ENCODE data around the gene PARD3B. TPM values are rescaled to one million over a fixed set of nuclear protein-coding genes. Genes with fewer than 3 reads are reported as not detected.

The PARD3B gene
- total and polyA plus RNA-seq, 2 of the 13 experiments (the other 11 are each of a cell fraction or from before 2014, with no cell fraction given), result 0.71 to 2.3 TPM

- no peak for TF ChIP-seq IKZF5 (CRISPR knock-in tag; IDR thresholded peaks at IDR 0.05)
- TF ChIP-seq THAP9 (CRISPR knock-in tag; IDR thresholded peaks at IDR 0.05; ENCODE audit: borderline replicate concordance), result no peak
- no peak for TF ChIP-seq ZNF235 (CRISPR knock-in tag; IDR thresholded peaks at IDR 0.05; ENCODE audit: borderline replicate concordance)
- TF ChIP-seq PRDM15 (CRISPR knock-in tag; IDR thresholded peaks at IDR 0.05), result no peak
- no peak for TF ChIP-seq SMARCE1 (IDR thresholded peaks at IDR 0.05; ENCODE audit: borderline replicate concordance)
- TF ChIP-seq MAFG (CRISPR knock-in tag; IDR thresholded peaks at IDR 0.05), result no peak
- no peak for TF ChIP-seq ZBTB44 (CRISPR knock-in tag; IDR thresholded peaks at IDR 0.05)
- TF ChIP-seq JARID2 (CRISPR knock-in tag; IDR thresholded peaks at IDR 0.05; ENCODE audit: insufficient replicate concordance), result no peak
- no peak for TF ChIP-seq BCL3 (CRISPR knock-in tag; IDR thresholded peaks at IDR 0.05)
- no peak for TF ChIP-seq BORCS8-MEF2B (CRISPR knock-in tag; IDR thresholded peaks at IDR 0.05)
- no peak for TF ChIP-seq KLF15 (CRISPR knock-in tag; IDR thresholded peaks at IDR 0.05; ENCODE audit: borderline replicate concordance)
- no peak for TF ChIP-seq DBP (CRISPR knock-in tag; IDR thresholded peaks at IDR 0.05; ENCODE audit: not compliant biosample characterization)
- no peak for TF ChIP-seq MTF1 (CRISPR knock-in tag; IDR thresholded peaks at IDR 0.05)
- TF ChIP-seq RBM22 (optimal IDR thresholded peaks at IDR 0.05; ENCODE audit: low read length), result no peak
- no peak for TF ChIP-seq SNRNP70 (IDR thresholded peaks at IDR 0.05; ENCODE audit: low read depth, low read length)
These were observed 654.0 kb downstream of the PARD3B start (continued) for GRCh38 chr2:205199165-205199850.

All from HepG2 (cell line).